ENCODE results near the gene DNAJC12. TPM values are rescaled to one million over a fixed set of nuclear protein-coding genes. Genes with fewer than 3 reads are reported as not detected.
"Not testable (repeated sequence)": the region's sequence is repeated elsewhere in the genome, so short reads cannot be mapped to it uniquely, and the experiment has no call there.

DNAJC12 gene
- total RNA-seq, 2 donors from 2014 or later, result 10.7 TPM

DNA sequence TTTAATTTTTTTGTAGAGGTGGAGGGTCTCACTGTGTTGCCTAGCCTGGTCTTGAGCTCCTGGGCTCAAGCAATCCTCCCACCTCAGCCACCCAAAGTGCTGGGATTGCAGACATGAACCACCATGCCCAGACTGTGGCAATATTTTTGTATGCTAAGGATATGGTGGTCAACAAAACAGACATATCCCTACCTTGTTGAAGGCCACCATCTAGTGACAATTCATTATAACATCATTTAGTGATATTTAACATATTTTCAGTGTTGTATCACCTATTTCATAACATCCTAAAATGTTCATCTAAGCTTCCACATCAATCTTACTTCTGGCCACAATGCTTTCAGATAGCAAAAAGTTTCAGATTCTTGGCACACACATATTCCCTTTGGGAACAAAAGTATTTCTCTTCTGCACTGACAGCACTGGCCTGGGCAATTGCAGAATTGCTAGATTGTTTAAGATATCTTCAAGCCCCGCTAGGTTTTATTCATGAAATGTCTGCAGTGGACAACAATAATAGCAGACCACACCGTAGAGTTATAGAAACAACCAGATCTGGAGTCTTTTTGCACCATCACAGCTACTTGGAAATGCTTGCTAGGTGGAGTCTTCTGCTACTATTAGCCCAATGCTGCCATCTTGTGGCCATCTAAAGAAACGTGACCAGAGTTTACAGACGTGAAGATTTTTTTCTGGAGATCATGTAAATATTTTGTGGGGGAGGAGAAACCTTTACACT, 58.4 kb downstream of the DNAJC12 start:
- DNase-seq (peak; percentile 56 to 69), ATAC-seq (peak; percentile 67)
- intact Hi-C loops (cut with DNase I, micrococcal nuclease), result no loop called here

DNA sequence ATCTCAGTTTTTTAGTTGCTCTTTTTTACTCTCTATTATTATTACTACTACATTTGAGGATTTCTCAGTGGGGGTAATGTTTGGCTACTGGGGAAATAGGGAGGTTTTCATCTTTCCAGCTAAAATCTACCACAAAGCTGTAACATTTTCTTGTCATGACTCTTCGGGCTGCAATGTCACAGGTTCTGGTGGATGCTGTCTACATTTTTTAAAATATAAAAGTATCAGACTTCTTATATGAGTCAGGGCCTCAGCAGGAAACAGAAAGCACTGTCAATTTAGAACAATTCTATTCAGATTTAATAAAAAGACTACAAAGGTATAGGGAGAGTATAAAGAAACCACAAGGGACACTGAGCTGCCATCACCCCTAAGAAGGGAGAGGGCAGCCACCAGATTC, 61.6 kb downstream of the DNAJC12 start:
- no peak for DNase-seq
- ATAC-seq, result no peak
- intact Hi-C loops (cut with DNase I, micrococcal nuclease), result no loop called here

- DNase-seq (no peak), ATAC-seq (no peak)
- intact Hi-C loops (cut with DNase I, micrococcal nuclease), result no loop called here
Observed at GRCh38 chr10:67775279-67775678, 62.7 kb downstream of the DNAJC12 start.

- DNase-seq (no peak), ATAC-seq (no peak)
- intact Hi-C loops (cut with DNase I, micrococcal nuclease), result no loop called here
Observed at GRCh38 chr10:67772894-67773511, 65.0 kb downstream of the DNAJC12 start.

DNA sequence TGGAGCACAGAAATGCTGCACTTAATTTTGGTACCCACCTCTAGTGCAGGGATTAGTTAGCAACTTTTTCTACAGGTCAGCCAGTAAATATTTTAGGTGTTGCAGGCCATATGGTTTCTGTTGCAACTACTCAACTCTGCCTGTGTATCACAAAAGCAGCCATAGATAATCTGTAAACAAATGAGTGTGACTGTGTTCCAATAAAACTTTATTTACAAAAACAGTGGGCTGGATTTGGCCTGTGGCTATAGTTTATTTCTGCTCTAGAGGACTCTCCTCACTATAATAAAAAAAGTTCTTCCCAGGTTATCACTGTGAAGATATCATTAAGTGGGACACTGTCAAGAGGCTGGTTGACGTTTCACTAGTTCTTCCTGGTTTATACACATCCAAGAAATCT, 65.8 kb downstream of the DNAJC12 start:
- intact Hi-C loops (cut with DNase I, micrococcal nuclease), result no loop called here
- ATAC-seq (no peak), DNase-seq (no peak)

DNA sequence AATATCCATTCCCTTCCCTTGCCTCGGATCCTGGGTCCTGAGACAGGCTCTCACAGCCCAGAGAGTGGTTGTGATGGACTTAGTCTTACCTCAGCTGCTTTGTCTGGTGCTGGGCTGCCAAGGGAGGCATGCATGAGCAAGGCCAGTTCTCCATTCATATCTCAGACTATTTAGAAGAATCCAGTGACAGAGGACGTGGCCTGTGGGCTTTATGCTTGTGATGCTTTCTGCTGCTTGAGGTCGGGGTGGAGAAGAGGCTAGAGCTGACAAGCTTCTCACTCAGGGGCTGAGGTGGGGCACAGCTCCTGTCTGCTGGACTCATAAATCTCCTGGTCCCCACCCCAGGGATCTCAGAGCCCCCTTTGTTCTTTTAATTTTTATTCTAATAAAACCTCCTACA, 66.8 kb downstream of the DNAJC12 start:
- DNase-seq, result no peak
- intact Hi-C loops (cut with DNase I, micrococcal nuclease), result no loop called here
- ATAC-seq, result no peak

DNA sequence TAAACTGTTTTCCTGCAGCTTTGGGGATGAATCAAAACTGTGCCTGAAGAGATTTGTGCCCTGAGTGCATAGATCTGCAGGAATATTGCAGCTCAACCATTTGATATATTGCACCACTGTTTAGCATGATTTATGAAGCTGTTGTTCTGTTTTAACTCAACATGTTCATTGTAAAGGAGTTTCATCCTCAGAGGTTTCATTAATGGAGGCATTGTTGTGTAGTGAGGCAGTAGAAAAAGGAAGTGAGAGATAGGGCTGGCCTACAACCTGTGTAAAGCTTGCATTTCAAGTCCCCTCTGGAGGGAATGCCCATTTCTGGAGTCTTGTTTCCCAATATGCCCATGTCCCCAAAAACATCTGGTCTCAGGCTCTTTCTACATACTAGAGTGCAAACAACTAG, 67.5 kb downstream of the DNAJC12 start:
- intact Hi-C loops (cut with DNase I, micrococcal nuclease), result no loop called here
- DNase-seq (no peak), ATAC-seq (no peak)

DNA sequence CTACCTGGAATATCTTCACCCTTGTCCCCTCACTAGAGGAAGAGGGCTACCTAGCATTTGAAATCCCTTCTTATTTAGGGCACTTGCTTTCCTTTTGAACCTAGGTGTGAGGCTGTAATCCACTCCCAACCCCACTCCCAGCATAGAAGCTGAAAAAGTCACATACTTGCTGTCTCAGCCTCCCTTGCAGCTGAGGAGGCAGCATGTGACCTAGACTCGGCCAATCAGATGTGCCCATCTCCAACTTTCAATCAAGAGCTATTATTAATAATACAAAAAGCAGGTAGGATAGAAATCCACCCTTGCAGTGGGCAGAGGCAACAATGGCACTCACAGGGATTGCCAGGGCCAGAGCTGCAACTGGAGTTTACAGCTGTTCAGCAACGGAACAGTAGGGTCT, 70.7 kb downstream of the DNAJC12 start:
- DNase-seq (no peak), ATAC-seq (no peak)
- intact Hi-C loops (cut with DNase I, micrococcal nuclease), result no loop called here

- peak; percentile 88 for ATAC-seq
- peak; percentile 90 to 94 for DNase-seq
- intact Hi-C loops (cut with DNase I, micrococcal nuclease), result loop anchor here in 1 of 2 donors (5.0 kb wide), 1 partner anchor 67 kb away; the partner anchor contains the start of gene CTNNA3
Observed at GRCh38 chr10:67764012-67764822, 73.8 kb downstream of the DNAJC12 start.

GRCh38 chr10:67763499-67764011, 74.4 kb downstream of the DNAJC12 start:
- intact Hi-C loops (cut with DNase I, micrococcal nuclease), result loop anchor here in 1 of 2 donors (5.0 kb wide), 1 partner anchor 66 kb away; the partner anchor contains the start of gene CTNNA3
- peak; percentile 64 to 75 for DNase-seq
- ATAC-seq, result peak; percentile 48

DNA sequence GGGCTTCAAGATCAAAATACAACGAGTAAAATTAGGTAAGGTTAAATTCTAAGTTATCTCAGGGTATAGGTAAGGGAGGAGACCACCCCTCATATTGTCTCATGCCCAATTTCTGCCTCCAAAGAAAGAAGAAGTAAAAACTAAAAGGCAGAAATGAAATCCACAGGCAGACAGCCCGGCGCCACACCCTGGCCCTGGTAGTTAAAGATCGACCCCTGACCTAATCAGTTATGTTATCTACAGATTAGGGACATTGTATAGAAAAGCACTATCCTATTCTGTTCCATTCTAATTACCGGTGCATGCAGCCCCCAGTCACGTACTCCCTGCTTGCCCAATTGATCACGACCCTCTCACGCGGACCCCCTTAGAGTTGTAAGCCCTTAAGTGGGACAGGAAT, 75.4 kb downstream of the DNAJC12 start:
- DNase-seq, ATAC-seq: not testable (repeated sequence)
- intact Hi-C loops (cut with DNase I, micrococcal nuclease), result loop anchor here in 1 of 2 donors (5.0 kb wide), 1 partner anchor 65 kb away; the partner anchor contains the start of gene CTNNA3

GRCh38 chr10:67760272-67760671, 77.7 kb downstream of the DNAJC12 start:
- no peak for DNase-seq

More at GRCh38 chr10:67760272-67760671, 77.7 kb downstream of the DNAJC12 start:
- no peak for ATAC-seq
- intact Hi-C loops (cut with DNase I, micrococcal nuclease), result loop anchor here in 1 of 2 donors (5.0 kb wide), 1 partner anchor 63 kb away; the partner anchor contains the start of gene CTNNA3

Other genes starting within 250 kb of the DNAJC12 start
- 1 to 10 TPM in 1 of 2 donors, under 1 TPM in 1; 0.21 to 1.0 TPM for gene CTNNA3, start 142.0 kb downstream of the DNAJC12 start, total RNA-seq
- 10 to 100 TPM; 14.3 to 20.9 TPM for gene SIRT1, start 46.5 kb upstream of the DNAJC12 start, total RNA-seq
- gene HERC4, start 237.1 kb upstream of the DNAJC12 start, total RNA-seq, result 10 to 100 TPM; 51.0 to 63.9 TPM

All from left colon (tissue), 2 donors.